ENCODE measurements around the gene TMEM115. TPM values are rescaled to one million over a fixed set of nuclear protein-coding genes. Genes with fewer than 3 reads are reported as not detected.

The TMEM115 gene
- total RNA-seq, 1 experiment from 2014 or later = 35.4 TPM

DNA sequence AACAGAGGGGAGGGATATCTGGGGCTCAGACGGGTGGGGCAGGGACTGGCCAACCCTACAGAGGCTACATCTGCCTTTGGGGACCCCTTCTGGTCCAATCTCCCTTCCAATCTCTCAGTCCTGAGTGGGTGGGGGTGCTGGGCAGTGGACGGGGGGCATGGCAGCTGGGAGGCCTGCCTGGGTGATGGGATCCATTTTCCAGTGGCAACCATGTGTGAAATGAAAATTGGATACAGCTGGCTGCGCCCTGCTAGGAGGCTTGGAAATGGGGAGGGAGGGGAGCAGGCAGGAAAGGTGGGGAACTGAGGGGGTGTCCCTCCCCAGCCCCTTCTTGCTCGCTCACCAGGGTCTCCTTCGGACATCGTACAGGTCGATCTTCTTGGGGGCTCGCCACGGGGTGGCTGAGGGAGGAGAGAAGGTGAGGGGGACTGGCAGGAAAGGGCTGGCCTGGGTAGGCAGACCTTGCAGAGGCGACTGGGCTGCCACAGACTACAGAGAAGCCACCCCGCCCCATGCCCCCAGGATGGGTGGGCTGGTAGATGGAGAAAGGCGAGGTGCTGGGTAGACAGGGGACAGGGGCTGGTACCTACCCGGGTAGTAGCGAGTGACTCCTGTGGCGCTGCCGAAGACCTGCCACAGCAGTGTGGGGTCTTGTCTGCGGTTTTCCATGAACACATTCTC lies 21.2 kb upstream of the TMEM115 start:
- in situ Hi-C loops (cut with HindIII; ENCODE audit: low sequenced_read_pairs) = no loop called here
- DNase-seq (ENCODE audit: low spot score) = no peak

DNA sequence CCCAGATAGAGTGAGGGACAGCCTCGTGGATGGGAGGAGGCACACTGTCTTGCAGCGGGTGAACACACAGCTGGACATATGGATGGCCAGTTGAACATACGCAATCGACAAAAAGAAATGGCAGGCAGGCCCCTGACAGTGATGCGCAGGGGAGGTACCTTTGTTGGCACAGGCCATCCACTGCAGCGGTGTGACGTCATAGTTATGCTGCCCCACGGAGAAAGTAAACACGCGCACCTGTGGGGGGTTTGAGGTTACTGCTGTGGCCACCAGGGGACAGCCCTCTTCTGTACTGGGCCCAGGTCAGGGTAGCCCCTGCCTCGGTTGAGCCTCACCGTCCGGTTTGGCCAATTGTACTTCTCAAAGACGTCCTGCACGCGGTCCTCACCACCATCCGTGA lies 19.4 kb upstream of the TMEM115 start:
- no peak for DNase-seq (ENCODE audit: low spot score)
- in situ Hi-C loops (cut with HindIII; ENCODE audit: low sequenced_read_pairs) = no loop called here

DNA sequence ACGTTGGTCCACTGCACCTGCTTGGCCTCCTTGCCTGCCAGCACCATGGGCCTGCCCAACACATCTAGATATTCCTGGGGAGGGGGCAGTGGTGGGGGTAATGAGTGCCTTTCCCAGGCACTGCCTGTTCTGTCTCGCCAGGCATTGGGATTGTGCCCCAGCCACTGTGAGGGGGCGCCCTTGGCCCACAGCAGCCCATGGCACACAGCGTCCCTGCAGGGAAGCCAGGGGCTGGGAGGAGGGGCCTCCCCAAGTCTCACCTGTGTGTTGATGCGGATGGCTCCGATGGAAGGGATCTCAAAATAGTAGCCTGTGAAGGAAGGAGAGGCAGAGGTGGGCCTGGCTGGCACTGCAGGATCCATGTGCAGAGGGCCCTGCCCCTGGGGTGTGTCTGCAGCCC lies 18.7 kb upstream of the TMEM115 start:
- in situ Hi-C loops (cut with HindIII; ENCODE audit: low sequenced_read_pairs) = no loop called here
- DNase-seq (ENCODE audit: low spot score) = no peak

- no peak for DNase-seq (ENCODE audit: low spot score)
- in situ Hi-C loops (cut with HindIII; ENCODE audit: low sequenced_read_pairs) = no loop called here
Observed at GRCh38 chr3:50375258-50375931, 16.1 kb upstream of the TMEM115 start.

- no peak for DNase-seq (ENCODE audit: low spot score)
- in situ Hi-C loops (cut with HindIII; ENCODE audit: low sequenced_read_pairs) = no loop called here
Observed at GRCh38 chr3:50374363-50375257, 15.3 kb upstream of the TMEM115 start.

DNA sequence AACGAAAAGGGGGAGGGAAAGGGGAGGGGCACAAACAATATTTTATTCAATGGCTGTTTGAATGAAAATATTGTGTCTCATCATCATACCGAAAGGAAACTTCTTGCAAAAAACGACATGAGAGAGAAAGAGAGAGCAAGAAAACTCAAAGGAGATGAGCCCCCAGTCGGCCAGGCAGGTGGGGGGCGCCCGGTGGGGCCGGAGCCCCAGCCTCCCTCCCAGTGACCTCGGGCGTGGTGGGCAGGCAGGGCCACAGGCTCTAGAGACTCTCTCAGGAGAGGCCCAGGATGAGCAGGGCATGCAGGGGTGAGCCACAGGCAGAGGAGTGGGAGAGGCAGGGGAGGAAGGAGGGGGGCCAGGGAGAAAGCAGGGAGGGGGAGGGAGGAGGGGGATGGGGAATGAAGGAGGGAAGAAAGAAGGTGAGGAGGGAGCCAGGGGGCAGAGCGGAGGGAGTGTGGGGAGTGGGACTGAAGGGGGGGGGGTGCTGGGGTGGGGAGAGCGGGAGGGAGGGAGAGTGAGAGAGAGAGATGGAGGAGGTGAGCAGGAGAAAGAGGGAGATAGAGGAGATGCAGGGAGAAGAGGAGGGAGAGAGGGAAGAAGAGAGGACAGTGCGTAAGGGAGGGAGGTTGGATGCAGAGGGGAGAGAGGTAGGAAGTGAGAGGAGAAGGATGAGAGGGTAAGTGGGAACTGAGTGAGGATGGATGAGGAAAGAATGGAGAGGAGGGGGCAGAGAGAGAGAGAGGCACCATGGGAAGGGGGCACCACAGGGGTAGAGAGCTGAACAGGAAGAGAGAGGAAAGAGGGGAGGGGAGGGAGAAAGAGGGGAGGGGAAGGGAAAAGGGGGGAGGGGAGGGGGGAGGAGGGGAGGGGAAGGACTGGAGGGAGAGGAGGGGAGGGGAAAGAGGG lies 14.1 kb upstream of the TMEM115 start:
- in situ Hi-C loops (cut with HindIII; ENCODE audit: low sequenced_read_pairs) = no loop called here
- DNase-seq (ENCODE audit: low spot score) = no peak

DNA sequence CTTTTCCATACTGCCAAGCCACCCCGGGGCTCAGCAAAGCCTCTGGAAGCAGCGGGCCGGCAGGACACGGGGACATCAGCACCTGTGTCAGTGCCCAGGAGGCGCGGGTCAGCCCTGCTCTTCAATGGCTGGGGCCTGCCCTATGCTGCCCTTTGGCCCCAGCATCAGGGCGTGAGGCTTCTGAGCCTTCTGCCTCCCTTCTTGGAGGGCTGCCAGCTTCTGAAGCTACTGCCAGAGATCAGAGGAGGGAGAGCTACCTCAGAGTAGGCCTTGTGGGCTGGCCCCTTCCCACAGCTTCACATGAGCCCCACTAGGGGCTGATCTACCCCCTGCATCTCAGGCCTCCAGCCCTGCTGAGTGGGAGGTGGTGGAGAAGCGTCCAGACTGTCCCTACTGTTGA lies 13.0 kb upstream of the TMEM115 start:
- no peak for DNase-seq (ENCODE audit: low spot score)
- in situ Hi-C loops (cut with HindIII; ENCODE audit: low sequenced_read_pairs) = no loop called here

GRCh38 chr3:50371133-50371685 lies 11.9 kb upstream of the TMEM115 start:
- in situ Hi-C loops (cut with HindIII; ENCODE audit: low sequenced_read_pairs) = no loop called here
- DNase-seq (ENCODE audit: low spot score) = no peak

GRCh38 chr3:50370594-50370993 lies 11.3 kb upstream of the TMEM115 start:
- no peak for DNase-seq (ENCODE audit: low spot score)
- in situ Hi-C loops (cut with HindIII; ENCODE audit: low sequenced_read_pairs) = no loop called here

- in situ Hi-C loops (cut with HindIII; ENCODE audit: low sequenced_read_pairs) = no loop called here
- no peak for DNase-seq (ENCODE audit: low spot score)
Observed at GRCh38 chr3:50369012-50369670, 9.8 kb upstream of the TMEM115 start.

- in situ Hi-C loops (cut with HindIII; ENCODE audit: low sequenced_read_pairs) = no loop called here
Observed at GRCh38 chr3:50365842-50366220, 6.5 kb upstream of the TMEM115 start.

GRCh38 chr3:50365080-50365841 lies 5.9 kb upstream of the TMEM115 start:
- peak; percentile 26 for DNase-seq (ENCODE audit: low spot score)
- in situ Hi-C loops (cut with HindIII; ENCODE audit: low sequenced_read_pairs) = no loop called here

More at GRCh38 chr3:50365842-50366220, 6.5 kb upstream of the TMEM115 start:
- no peak for DNase-seq (ENCODE audit: low spot score)

DNA sequence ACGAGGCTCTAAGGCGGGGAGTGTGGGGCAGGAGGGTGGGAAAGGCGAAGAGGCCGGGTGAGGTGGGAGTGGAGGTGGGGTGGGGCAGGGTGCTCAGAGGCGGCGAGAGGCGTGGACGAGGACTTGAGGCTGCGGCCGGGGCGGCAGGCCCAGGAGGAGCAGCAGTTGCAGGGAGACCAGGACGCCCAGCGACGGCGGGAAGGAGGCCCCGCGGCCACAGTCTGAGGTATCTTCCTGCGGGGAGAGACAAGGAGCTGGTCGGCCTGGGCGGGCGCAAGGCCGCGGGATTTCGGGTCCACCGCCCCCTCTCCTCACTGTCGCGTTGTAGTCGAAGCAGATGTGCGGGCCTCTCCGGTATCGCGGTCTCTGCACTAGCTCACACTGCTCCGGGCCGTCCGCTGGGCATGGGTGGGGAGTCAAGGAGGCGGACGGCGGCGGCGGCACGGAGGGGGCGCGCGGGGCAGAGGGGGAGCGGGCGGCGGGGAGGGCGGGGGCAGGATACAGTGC lies 5.3 kb upstream of the TMEM115 start:
- in situ Hi-C loops (cut with HindIII; ENCODE audit: low sequenced_read_pairs) = no loop called here
- no peak for DNase-seq (ENCODE audit: low spot score)

GRCh38 chr3:50359760-50360110 lies 414 bp upstream of the TMEM115 start:
- DNase-seq (ENCODE audit: low spot score) = no peak
- in situ Hi-C loops (cut with HindIII; ENCODE audit: low sequenced_read_pairs) = loop anchor here (10.0 kb wide), 2 partner anchors 95 to 175 kb away; partner anchors contain the start of gene SEMA3B

DNA sequence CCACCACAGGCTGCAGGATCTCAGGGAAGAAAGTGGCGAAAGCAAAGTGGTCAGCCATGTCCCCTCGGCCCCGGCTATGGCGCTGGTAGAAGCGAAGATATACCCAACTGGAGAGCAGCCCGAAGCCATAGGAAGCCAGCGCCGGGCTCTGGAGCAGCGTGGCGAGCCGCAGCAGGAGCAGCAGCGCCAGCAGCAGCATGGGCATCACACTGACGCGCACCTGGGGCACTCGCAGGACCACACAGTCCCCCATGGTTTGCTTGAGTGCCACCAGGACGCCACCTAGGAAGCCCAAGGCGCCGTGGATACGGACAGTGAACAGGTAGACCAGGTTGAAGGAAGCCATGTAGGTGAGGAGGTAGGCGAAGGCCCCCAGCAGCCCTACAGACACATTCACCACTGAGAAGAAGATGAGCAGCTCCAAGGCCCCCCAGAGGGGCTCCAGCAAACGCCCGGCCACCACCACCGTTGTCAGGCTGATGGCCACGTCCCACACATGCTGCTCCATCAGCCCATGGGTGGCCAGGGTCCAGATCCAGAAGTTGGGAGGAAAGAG lies 888 bp downstream of the TMEM115 start:
- in situ Hi-C loops (cut with HindIII; ENCODE audit: low sequenced_read_pairs) = loop anchor here (10.0 kb wide), 2 partner anchors 94 to 176 kb away; partner anchors contain the start of gene SEMA3B
- DNase-seq (ENCODE audit: low spot score) = no peak

GRCh38 chr3:50357481-50357880 lies 1.8 kb downstream of the TMEM115 start:
- no peak for DNase-seq (ENCODE audit: low spot score)
- in situ Hi-C loops (cut with HindIII; ENCODE audit: low sequenced_read_pairs) = loop anchor here (10.0 kb wide), 2 partner anchors 93 to 177 kb away; partner anchors contain the start of gene SEMA3B

- in situ Hi-C loops (cut with HindIII; ENCODE audit: low sequenced_read_pairs) = loop anchor here (10.0 kb wide), 2 partner anchors 92 to 178 kb away; partner anchors contain the start of gene SEMA3B
- peak; percentile 32 for DNase-seq (ENCODE audit: low spot score)
Observed at GRCh38 chr3:50356553-50356952, 2.8 kb downstream of the TMEM115 start.

All from G401 (cell line).